Effector memory CD8-positive, alpha-beta T cell (primary cell): Measurements from ENCODE around the gene ACAN.

Experiments used
- ATAC-seq: fragments of 150-1000 bp; cut with Tn5 transposase; replicated peaks from 2 replicates; pipeline ENCODE4 v1.10.0; 2021; ENCODE audit warnings: mild to moderate bottlenecking, moderate library complexity
- DNase-seq, 3 experiments: peaks; one replicate each; pipeline ENCODE4 v3.0.0; 2021
- H3K27ac Mint-ChIP-seq, 2 donors: one replicate each; pipeline ENCODE4 v1.8.0; 2022; ENCODE audit warnings: mild to moderate bottlenecking in 2 of 2, mixed read lengths in 2 of 2, moderate library complexity in 2 of 2
- H3K27me3 Mint-ChIP-seq, 2 donors: one replicate each; pipeline ENCODE4 v1.8.0; 2022; ENCODE audit warnings: mixed read lengths in 2 of 2
- H3K36me3 Mint-ChIP-seq: one replicate; pipeline ENCODE4 v1.8.0; 2022; ENCODE audit warnings: mild to moderate bottlenecking, moderate library complexity, mixed read lengths; ENCODE audit not compliant: insufficient read depth
- H3K4me1 Mint-ChIP-seq, 2 donors: one replicate each; pipeline ENCODE4 v1.8.0; 2022; ENCODE audit warnings: low read depth in 2 of 2, mixed read lengths in 2 of 2
- H3K4me3 Mint-ChIP-seq, 2 donors: one replicate each; pipeline ENCODE4 v1.8.0; 2022; ENCODE audit warnings: mild to moderate bottlenecking in 2 of 2, mixed read lengths in 2 of 2, moderate library complexity in 2 of 2
- H3K9me3 Mint-ChIP-seq, 2 donors: one replicate each; pipeline ENCODE4 v1.8.0; 2022; ENCODE audit warnings: mixed read lengths in 2 of 2
- total RNA-seq, 9 experiments: gene quantifications; one replicate each; lab custom pipeline; 2026; lab: John Stamatoyannopoulos, UW

ACAN gene
- 0 to 0.24 (median 0) reads per million in 9 experiments for total RNA-seq

- Mint-ChIP-seq H3K4me3 (peak within 1 kb of the TSS; percentile 68 to 71), H3K36me3 (no peaks in the 10 kb centered on the region), H3K9me3 (no peaks in the 10 kb centered on the region), H3K27me3 (peaks cover 77 to 98% of the 10 kb centered on the region in 2 donors), H3K4me1 (peaks cover 4 to 7% of the 10 kb centered on the region in 2 donors), H3K27ac (no peak within 1 kb of the TSS)
- no peak for DNase-seq
- no peak for ATAC-seq
Observed at GRCh38 chr15:88803241-88803919, at the start of gene ACAN. TSS of gene ACAN (plus strand) at chr15:88803436. CDS start at chr15:88836207, 32,771 bp downstream.

GRCh38 chr15:88756521-88756920 lies 46.7 kb upstream of the ACAN start:
- no peak overlapping the region for H3K27ac Mint-ChIP-seq
- no peak for ATAC-seq
- H3K9me3 Mint-ChIP-seq, result no peaks in the 10 kb centered on the region
- no peaks in the 10 kb centered on the region for H3K36me3 Mint-ChIP-seq
- H3K4me3 Mint-ChIP-seq, result no peak overlapping the region
- H3K27me3 Mint-ChIP-seq, result peaks cover 40 to 47% of the 10 kb centered on the region in 2 donors
- H3K4me1 Mint-ChIP-seq, result no peaks in the 10 kb centered on the region
- no peak for DNase-seq

- no peak for ATAC-seq
- DNase-seq, result no peak
Observed at GRCh38 chr15:88756921-88757320, 46.3 kb upstream of the ACAN start.

GRCh38 chr15:88759872-88760271 lies 43.4 kb upstream of the ACAN start:
- no peaks in the 10 kb centered on the region for H3K4me1 Mint-ChIP-seq
- ATAC-seq, result no peak
- DNase-seq, result no peak
- H3K27ac Mint-ChIP-seq, result no peak overlapping the region
- H3K36me3 Mint-ChIP-seq, result no peaks in the 10 kb centered on the region
- H3K27me3 Mint-ChIP-seq, result peaks cover 32 to 37% of the 10 kb centered on the region in 2 donors
- no peaks in the 10 kb centered on the region for H3K9me3 Mint-ChIP-seq
- no peak overlapping the region for H3K4me3 Mint-ChIP-seq

More at GRCh38 chr15:88756921-88757320, 46.3 kb upstream of the ACAN start:
- Mint-ChIP-seq H3K27me3 (peaks cover 37 to 45% of the 10 kb centered on the region in 2 donors), H3K9me3 (no peaks in the 10 kb centered on the region), H3K36me3 (no peaks in the 10 kb centered on the region), H3K27ac (no peak overlapping the region), H3K4me1 (no peaks in the 10 kb centered on the region), H3K4me3 (no peak overlapping the region)

GRCh38 chr15:88764448-88764847 lies 38.8 kb upstream of the ACAN start:
- no peak overlapping the region for H3K27ac Mint-ChIP-seq
- no peaks in the 10 kb centered on the region for H3K4me1 Mint-ChIP-seq
- ATAC-seq (no peak), DNase-seq (no peak)
- H3K36me3 Mint-ChIP-seq, result peaks cover 2% of the 10 kb centered on the region
- peaks cover 10 to 23% of the 10 kb centered on the region in 2 donors for H3K27me3 Mint-ChIP-seq
- no peaks in the 10 kb centered on the region for H3K9me3 Mint-ChIP-seq
- no peak overlapping the region for H3K4me3 Mint-ChIP-seq

GRCh38 chr15:88765212-88765611 lies 38.0 kb upstream of the ACAN start:
- peaks cover 0 to 3% of the 10 kb centered on the region in 2 donors for H3K9me3 Mint-ChIP-seq
- H3K4me1 Mint-ChIP-seq, result no peaks in the 10 kb centered on the region
- no peak overlapping the region for H3K27ac Mint-ChIP-seq
- ATAC-seq, result no peak
- H3K36me3 Mint-ChIP-seq, result peaks cover 2% of the 10 kb centered on the region
- no peak for DNase-seq
- peaks cover 10 to 30% of the 10 kb centered on the region in 2 donors for H3K27me3 Mint-ChIP-seq
- no peak overlapping the region for H3K4me3 Mint-ChIP-seq

GRCh38 chr15:88769161-88769971 lies 33.9 kb upstream of the ACAN start:
- Mint-ChIP-seq H3K36me3 (peaks cover 2% of the 10 kb centered on the region), H3K4me3 (no peak overlapping the region), H3K27me3 (peaks cover 20 to 46% of the 10 kb centered on the region in 2 donors), H3K9me3 (peaks cover 0 to 3% of the 10 kb centered on the region in 2 donors), H3K27ac (no peak overlapping the region), H3K4me1 (no peaks in the 10 kb centered on the region)
- DNase-seq (no peak), ATAC-seq (no peak)

GRCh38 chr15:88775776-88776175 lies 27.5 kb upstream of the ACAN start:
- Mint-ChIP-seq H3K4me3 (no peak overlapping the region), H3K36me3 (no peaks in the 10 kb centered on the region), H3K9me3 (no peaks in the 10 kb centered on the region), H3K4me1 (no peaks in the 10 kb centered on the region), H3K27ac (no peak overlapping the region), H3K27me3 (peaks cover 33 to 47% of the 10 kb centered on the region in 2 donors)
- no peak for ATAC-seq
- DNase-seq, result no peak

- Mint-ChIP-seq H3K36me3 (no peaks in the 10 kb centered on the region), H3K4me1 (no peaks in the 10 kb centered on the region), H3K4me3 (no peak overlapping the region), H3K27me3 (peaks cover 25 to 47% of the 10 kb centered on the region in 2 donors), H3K9me3 (no peaks in the 10 kb centered on the region), H3K27ac (no peak overlapping the region)
- ATAC-seq (no peak), DNase-seq (no peak)
Observed at GRCh38 chr15:88776646-88777045, 26.6 kb upstream of the ACAN start.

- DNase-seq (no peak), ATAC-seq (no peak)
- peaks cover 25 to 27% of the 10 kb centered on the region in 2 donors for H3K27me3 Mint-ChIP-seq
- H3K4me1 Mint-ChIP-seq, result no peaks in the 10 kb centered on the region
- no peaks in the 10 kb centered on the region for H3K36me3 Mint-ChIP-seq
- H3K9me3 Mint-ChIP-seq, result no peaks in the 10 kb centered on the region
- no peak overlapping the region for H3K27ac Mint-ChIP-seq
- H3K4me3 Mint-ChIP-seq, result no peak overlapping the region
Observed at GRCh38 chr15:88779944-88780343, 23.3 kb upstream of the ACAN start.

GRCh38 chr15:88782465-88782864 lies 20.8 kb upstream of the ACAN start:
- H3K4me1 Mint-ChIP-seq, result no peaks in the 10 kb centered on the region
- H3K27me3 Mint-ChIP-seq, result peaks cover 25 to 27% of the 10 kb centered on the region in 2 donors
- H3K4me3 Mint-ChIP-seq, result no peak overlapping the region
- H3K9me3 Mint-ChIP-seq, result no peaks in the 10 kb centered on the region
- H3K36me3 Mint-ChIP-seq, result no peaks in the 10 kb centered on the region
- no peak for DNase-seq
- no peak overlapping the region for H3K27ac Mint-ChIP-seq
- no peak for ATAC-seq

GRCh38 chr15:88785217-88785616 lies 18.0 kb upstream of the ACAN start:
- Mint-ChIP-seq H3K36me3 (no peaks in the 10 kb centered on the region), H3K4me1 (no peaks in the 10 kb centered on the region), H3K27ac (no peak overlapping the region), H3K27me3 (peaks cover 27% of the 10 kb centered on the region in 2 donors), H3K4me3 (no peak overlapping the region), H3K9me3 (no peaks in the 10 kb centered on the region)
- DNase-seq (no peak), ATAC-seq (no peak)

GRCh38 chr15:88788036-88788435 lies 15.2 kb upstream of the ACAN start:
- Mint-ChIP-seq H3K27me3 (peaks cover 36 to 52% of the 10 kb centered on the region in 2 donors), H3K9me3 (no peaks in the 10 kb centered on the region), H3K27ac (no peak overlapping the region), H3K4me3 (no peak overlapping the region), H3K36me3 (no peaks in the 10 kb centered on the region), H3K4me1 (no peaks in the 10 kb centered on the region)
- DNase-seq (no peak), ATAC-seq (no peak)

- H3K9me3 Mint-ChIP-seq, result no peaks in the 10 kb centered on the region
- H3K4me1 Mint-ChIP-seq, result no peaks in the 10 kb centered on the region
- ATAC-seq (no peak), DNase-seq (no peak)
- no peak overlapping the region for H3K4me3 Mint-ChIP-seq
- H3K27ac Mint-ChIP-seq, result no peak overlapping the region
- H3K27me3 Mint-ChIP-seq, result peaks cover 44 to 59% of the 10 kb centered on the region in 2 donors
- no peaks in the 10 kb centered on the region for H3K36me3 Mint-ChIP-seq
Observed at GRCh38 chr15:88788816-88789215, 14.4 kb upstream of the ACAN start.
